Heart right ventricle (tissue), 16 donors: ENCODE data around the gene KAT6B. TPM values are rescaled to one million over a fixed set of nuclear protein-coding genes. Genes with fewer than 3 reads are reported as not detected.

Source experiments
- ATAC-seq, 8 donors: fragments of 200-7000 bp; cut with Tn5 transposase; one replicate each; pipeline ENCODE4 v1.9.1; 2020; ENCODE audit warnings: mild to moderate bottlenecking in 8 of 8, moderate library complexity in 8 of 8, moderate number of reproducible peaks in 1 of 8
- DNase-seq, 2 donors: peaks; one replicate each; pipeline ENCODE4 v3.0.0-alpha.2; 2020
- H3K27ac ChIP-seq, 10 donors: fragments of 200-600 bp; sonication (generic) in 2 of 10; one replicate each; pipeline versions ENCODE4 v1.5.0 to v1.8.0; 2020 to 2022; ENCODE audit warnings: mild to moderate bottlenecking in 3 of 10
- H3K27me3 ChIP-seq, 7 donors: fragments of 200-600 bp; one replicate each; pipeline ENCODE4 v1.8.0; 2021 to 2022; ENCODE audit warnings: mild to moderate bottlenecking in 2 of 7
- H3K36me3 ChIP-seq, 9 donors: fragments of 200-600 bp; sonication (generic) in 1 of 9; one replicate each; pipeline versions ENCODE4 v1.5.0 to v1.8.0; 2020 to 2022; ENCODE audit warnings: mild to moderate bottlenecking in 2 of 9
- H3K4me1 ChIP-seq, 9 donors: fragments of 200-600 bp; sonication (generic) in 1 of 9; one replicate each; pipeline versions ENCODE4 v1.5.0 to v1.8.0; 2020 to 2022; ENCODE audit warnings: mild to moderate bottlenecking in 4 of 9
- H3K4me3 ChIP-seq, 10 donors: fragments of 200-600 bp; sonication (generic) in 2 of 10; one replicate each; pipeline versions ENCODE4 v1.5.0 to v1.8.0; 2020 to 2022; ENCODE audit warnings: mild to moderate bottlenecking in 7 of 10, moderate library complexity in 2 of 10
- H3K9me3 ChIP-seq, 11 donors: fragments of 200-600 bp in 10 of 11; sonication (generic) in 2 of 11; one replicate each; pipeline versions ENCODE4 v1.5.0 to v1.8.0; 2013 to 2022; ENCODE audit warnings: mild to moderate bottlenecking in 2 of 11, control low read depth in 1 of 11, moderate library complexity in 1 of 11
- WGBS, 2 donors: extraction: QIAGEN DNeasy Blood & Tissue Kit; methylation state at CpG; one replicate each; pipeline ENCODE4 v1.1.7; 2013; ENCODE audit warnings: inconsistent platforms in 1 of 2; 5-methylcytosine and 5-hydroxymethylcytosine counted together
- intact Hi-C, 10 donors: fragments of 100-400 bp; cut with DNase I; formaldehyde crosslinking; loops; one replicate each; pipeline versions ENCODE4 v1.11.1 to v1.14.2; 2022
- polyA plus RNA-seq, 2 donors: library from polyadenylated mRNA; stranded (reverse); fragments of 200-250 nt; gene quantifications; one replicate each; pipeline ENCODE4 v1.2.3, GENCODE V29; 2013
- total RNA-seq, 10 donors: library from RNA; stranded (reverse); fragmentation: NEBNext Ultra II Directional in 3 of 10; extraction: Animal tissue kit (Norgen Biotek cat#: 25700) in 3 of 10; gene quantifications; one replicate each; pipeline versions ENCODE4 v1.2.1 to v1.2.4, GENCODE V29; 2021 to 2023
- TF ChIP-seq, protein P1 (sequence below), 9 donors: fragments of 200-600 bp; sonication (generic) in 2 of 9; IDR thresholded peaks; one replicate each; pipeline versions ENCODE4 v1.5.0 to v1.8.0; 2021 to 2022; ENCODE audit warnings: antibody characterized with exemption in 9 of 9, mild to moderate bottlenecking in 5 of 9, moderate library complexity in 1 of 9
- donor health status: Arrhythmogenic right ventricular cardiomyopathy.
- donor health status: ischemic (EF 13 %, LVEDD 7.1; RV severe dilation, severe dysfunction).
- donor health status: healthy with polysubstance abuse.
- donor health status: DM: no; HTN: yes; CAD: no.
- donor health status: DM: no; HTN: no; CAD: no.
- donor health status: ischemic (EF 25% LVEDD 6.9; RV normal size, moderate dysfunction).
- donor health status: ischemic (EF 25% LVEDD 5.7; RV mildly dilated, moderate dysfunction).
- donor health status: healthy.
- donor health status: DM: yes; HTN: yes; CAD: no.
- donor health status: Ischemic cardiomyopathy.
- donor health status: ischemic (EF 35%, LVEDD 5.7; RV mildly dilated, moderate dysfunction).
- donor health status: nonischemic (EF 11% LVEDD 7.7; RV severe dilation, severe dysfunction).
- donor health status: DM: yes; HTN: yes; CAD: no.
- donor health status: PGD.
- donor health status: ischemic (EF 29% LVEDD 5.4; RV normal size, mild dysfunction).
- donor health status: nonischemic (EF 23%, LVEDD 6.1; RV moderate dilation, normal function).

Gene KAT6B
- total and polyA plus RNA-seq, 12 donors, result 3.4 to 58.4 (median 46.5) TPM

DNA sequence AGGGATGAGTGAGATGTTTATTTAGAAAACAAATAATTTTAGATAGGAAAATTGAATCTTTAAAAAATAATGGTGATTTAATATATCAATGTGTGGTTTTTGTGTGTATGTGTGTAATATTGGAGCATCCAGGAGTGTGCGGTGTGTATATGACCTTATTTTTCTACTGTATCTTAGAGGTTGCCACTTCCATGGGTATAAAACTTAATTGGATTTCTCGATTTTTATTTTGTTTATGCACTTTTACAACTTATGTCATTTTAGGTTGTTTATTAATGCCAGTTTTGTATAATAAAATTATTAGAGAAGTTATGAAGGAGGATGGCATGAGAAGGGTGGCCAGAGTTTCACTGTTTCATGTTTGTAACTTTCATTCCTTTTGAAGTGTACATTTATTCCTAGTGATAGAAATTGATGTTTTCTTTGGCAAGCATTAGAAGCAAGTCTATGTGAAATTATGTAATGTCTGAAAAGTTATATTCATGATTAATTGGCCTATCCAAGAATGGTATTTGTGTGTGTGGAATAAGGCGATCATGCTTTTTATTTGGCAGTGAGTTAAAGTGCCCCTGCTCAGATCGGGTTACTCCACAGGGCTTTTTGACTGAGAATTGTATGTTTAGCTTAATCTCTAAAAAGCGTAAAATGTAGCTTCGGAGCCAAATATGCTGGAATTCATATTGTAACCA is 110.3 kb downstream of the KAT6B start:
- Histone ChIP-seq H3K27me3 (no peaks in the 10 kb centered on the region), H3K27ac (peak overlapping the region in 1 of 10 donors; percentile 3), H3K4me1 (peaks cover 4 to 49% (median 30%) of the 10 kb centered on the region in 9 donors), H3K4me3 (no peak overlapping the region), H3K9me3 (no peaks in the 10 kb centered on the region), H3K36me3 (no peaks in the 10 kb centered on the region)
- ATAC-seq, result no peak
- 66 to 77% methylated on average over 6 of the region's 6 CpGs for WGBS, 2 donors
- intact Hi-C loops, result loop anchor here in 1 of 10 donors (5.0 kb wide), 1 partner anchor 564 kb away; no protein-coding TSS in a partner anchor
- no peak for DNase-seq
- TF ChIP-seq, protein P1, sequence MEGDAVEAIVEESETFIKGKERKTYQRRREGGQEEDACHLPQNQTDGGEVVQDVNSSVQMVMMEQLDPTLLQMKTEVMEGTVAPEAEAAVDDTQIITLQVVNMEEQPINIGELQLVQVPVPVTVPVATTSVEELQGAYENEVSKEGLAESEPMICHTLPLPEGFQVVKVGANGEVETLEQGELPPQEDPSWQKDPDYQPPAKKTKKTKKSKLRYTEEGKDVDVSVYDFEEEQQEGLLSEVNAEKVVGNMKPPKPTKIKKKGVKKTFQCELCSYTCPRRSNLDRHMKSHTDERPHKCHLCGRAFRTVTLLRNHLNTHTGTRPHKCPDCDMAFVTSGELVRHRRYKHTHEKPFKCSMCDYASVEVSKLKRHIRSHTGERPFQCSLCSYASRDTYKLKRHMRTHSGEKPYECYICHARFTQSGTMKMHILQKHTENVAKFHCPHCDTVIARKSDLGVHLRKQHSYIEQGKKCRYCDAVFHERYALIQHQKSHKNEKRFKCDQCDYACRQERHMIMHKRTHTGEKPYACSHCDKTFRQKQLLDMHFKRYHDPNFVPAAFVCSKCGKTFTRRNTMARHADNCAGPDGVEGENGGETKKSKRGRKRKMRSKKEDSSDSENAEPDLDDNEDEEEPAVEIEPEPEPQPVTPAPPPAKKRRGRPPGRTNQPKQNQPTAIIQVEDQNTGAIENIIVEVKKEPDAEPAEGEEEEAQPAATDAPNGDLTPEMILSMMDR (IDR thresholded peaks at IDR 0.05), result no peak

DNA sequence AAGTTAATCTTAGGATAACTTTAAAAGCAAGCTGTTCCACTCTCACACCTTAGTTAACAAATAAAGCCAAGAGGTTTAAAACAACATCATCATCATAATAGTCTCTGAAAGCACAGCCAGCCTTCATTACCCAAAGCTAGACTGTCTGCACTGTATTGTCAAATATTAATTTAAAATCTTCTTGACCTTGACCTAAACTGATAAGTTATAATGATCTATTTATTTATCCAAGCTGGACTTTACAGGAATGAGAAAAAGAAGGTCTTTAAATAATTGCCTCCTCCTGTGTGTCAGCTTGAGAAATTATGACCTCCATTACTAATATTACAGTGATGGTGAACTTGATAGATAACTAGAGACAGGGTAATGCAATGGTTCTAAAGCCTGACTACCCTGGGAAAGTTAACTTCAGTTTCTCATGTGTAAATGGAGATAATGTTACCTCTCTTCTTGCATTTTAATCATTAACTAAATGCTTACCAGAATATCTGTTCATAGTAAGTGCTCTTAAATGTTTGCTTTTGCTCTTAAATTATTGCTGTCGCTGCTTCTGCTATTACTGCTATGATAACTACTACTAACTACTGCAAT is 111.0 kb downstream of the KAT6B start:
- H3K4me1 ChIP-seq, result peaks cover 4 to 47% (median 28%) of the 10 kb centered on the region in 9 donors
- no peak overlapping the region for H3K4me3 ChIP-seq
- intact Hi-C loops, result loop anchor here in 1 of 10 donors (5.0 kb wide), 1 partner anchor 565 kb away; no protein-coding TSS in a partner anchor
- no peak for ATAC-seq
- no peaks in the 10 kb centered on the region for H3K36me3 ChIP-seq
- no peaks in the 10 kb centered on the region for H3K9me3 ChIP-seq
- WGBS, 2 donors, result 89 to 90% methylated on average over 1 of the region's 1 CpG
- H3K27me3 ChIP-seq, result no peaks in the 10 kb centered on the region
- TF ChIP-seq, protein P1 (IDR thresholded peaks at IDR 0.05), result no peak
- H3K27ac ChIP-seq, result peak overlapping the region in 1 of 10 donors; percentile 3
- DNase-seq, result no peak

DNA sequence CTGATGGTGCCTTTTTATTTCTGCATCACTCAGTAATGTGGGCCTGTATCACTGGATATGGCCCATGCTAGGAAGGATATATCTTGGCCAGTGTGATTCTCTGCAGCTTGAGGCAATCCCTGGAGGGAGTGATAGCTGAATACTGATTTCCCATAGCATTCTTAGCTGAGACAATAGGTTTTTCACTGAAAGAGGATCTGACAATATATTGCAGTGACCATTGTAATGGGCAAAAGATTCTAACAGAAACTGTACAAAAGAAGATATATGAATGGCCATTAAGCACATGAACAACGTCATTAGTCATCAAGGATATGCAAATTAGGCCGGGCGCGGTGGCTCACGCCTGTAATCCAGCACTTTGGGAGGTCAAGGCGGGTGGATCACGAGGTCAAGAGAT is 117.8 kb downstream of the KAT6B start:
- H3K27me3 ChIP-seq, result no peaks in the 10 kb centered on the region
- no peaks in the 10 kb centered on the region for H3K9me3 ChIP-seq
- H3K27ac ChIP-seq, result no peak overlapping the region
- 97 to 99% methylated on average over 7 of the region's 7 CpGs for WGBS, 2 donors
- no peak for DNase-seq
- peaks cover 0 to 26% (median 13%) of the 10 kb centered on the region in 9 donors for H3K4me1 ChIP-seq
- ATAC-seq, result no peak
- TF ChIP-seq, protein P1 (IDR thresholded peaks at IDR 0.05), result no peak
- intact Hi-C loops, result no loop called here
- H3K4me3 ChIP-seq, result no peak overlapping the region
- H3K36me3 ChIP-seq, result no peaks in the 10 kb centered on the region

DNA sequence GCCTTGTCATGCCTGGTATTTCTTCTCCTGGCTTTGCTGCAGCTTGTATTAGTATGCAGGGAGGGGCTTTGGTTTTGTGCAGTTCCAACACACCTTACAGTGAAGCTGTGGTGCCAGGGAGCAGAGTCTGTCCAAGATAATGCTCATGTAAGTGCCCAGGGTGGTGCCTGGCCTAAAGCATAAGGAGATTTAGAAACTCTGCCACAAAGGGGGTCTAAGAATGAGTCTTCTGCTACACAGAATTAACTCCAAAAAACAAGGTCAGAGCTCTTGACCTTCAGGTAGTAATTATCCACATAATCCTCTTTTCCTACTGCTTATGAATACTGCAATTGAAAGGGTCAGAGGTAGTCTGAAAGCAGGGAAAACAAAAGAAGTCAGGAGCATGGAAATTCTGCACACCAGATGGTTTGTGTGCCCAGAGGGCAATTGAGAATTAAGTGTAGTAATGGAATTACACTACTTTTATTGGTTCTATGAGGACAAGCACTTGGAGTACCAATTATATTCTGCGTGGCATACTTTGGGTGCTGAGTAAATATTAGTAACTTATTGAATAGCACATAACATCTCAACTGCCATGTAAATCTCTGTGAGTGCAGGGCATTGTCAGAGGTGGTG is 121.5 kb downstream of the KAT6B start:
- DNase-seq, result no peak
- ATAC-seq, result no peak
- Histone ChIP-seq H3K36me3 (no peaks in the 10 kb centered on the region), H3K27ac (no peak overlapping the region), H3K4me1 (peaks cover 0 to 38% (median 14%) of the 10 kb centered on the region in 9 donors), H3K27me3 (no peaks in the 10 kb centered on the region), H3K9me3 (no peaks in the 10 kb centered on the region), H3K4me3 (no peak overlapping the region)
- intact Hi-C loops, result no loop called here
- TF ChIP-seq, protein P1 (IDR thresholded peaks at IDR 0.05), result no peak
- 92 to 95% methylated on average over 1 of the region's 1 CpG for WGBS, 2 donors
